Psoas muscle (tissue), 8 donors: Measurements from ENCODE around the gene THBS2. TPM values are rescaled to one million over a fixed set of nuclear protein-coding genes. Genes with fewer than 3 reads are reported as not detected.

Experiments used
- ATAC-seq, 4 donors: fragments of 200-7000 bp; cut with Tn5 transposase; one replicate each; pipeline ENCODE4 v1.9.1; 2020; ENCODE audit warnings: moderate library complexity in 3 of 4, mild to moderate bottlenecking in 2 of 4
- DNase-seq, 2 donors: peaks; one replicate each; pipeline ENCODE4 v3.0.0-alpha.2; 2020
- H3K27ac ChIP-seq: fragments of 200-600 bp; one replicate; pipeline ENCODE4 v1.8.0; 2022
- H3K27me3 ChIP-seq, 3 donors: fragments of 200-600 bp in 1 of 3; one replicate each; pipeline versions ENCODE4 v1.6.1 to v1.8.0; 2013 to 2022; ENCODE audit warnings: low read length in 2 of 3, mild to moderate bottlenecking in 2 of 3, moderate library complexity in 1 of 3; ENCODE audit not compliant: insufficient read depth in 3 of 3
- H3K36me3 ChIP-seq, 2 donors: fragments of 200-600 bp in 1 of 2; one replicate each; pipeline versions ENCODE4 v1.6.1 to v1.8.0; 2013 to 2022; ENCODE audit warnings: low read depth in 1 of 2, mild to moderate bottlenecking in 1 of 2, moderate library complexity in 1 of 2; ENCODE audit not compliant: insufficient read depth in 1 of 2
- H3K4me1 ChIP-seq: fragments of 200-600 bp; one replicate; pipeline ENCODE4 v1.8.0; 2022
- H3K4me3 ChIP-seq: fragments of 200-600 bp; one replicate; pipeline ENCODE4 v1.8.0; 2022; ENCODE audit warnings: mild to moderate bottlenecking
- H3K9me3 ChIP-seq: fragments of 200-600 bp; one replicate; pipeline ENCODE4 v1.8.0; 2022
- CTCF ChIP-seq: fragments of 200-600 bp; IDR thresholded peaks from one replicate; pipeline ENCODE4 v1.8.0; 2022; ENCODE audit warnings: antibody characterized with exemption
- WGBS, 3 donors: extraction: QIAGEN DNeasy Blood & Tissue Kit; methylation state at CpG; one replicate each; pipeline versions ENCODE4 v1.1.6 to v1.1.7; 2013; 5-methylcytosine and 5-hydroxymethylcytosine counted together
- intact Hi-C, 2 donors: fragments of 100-400 bp; cut with DNase I; formaldehyde crosslinking; loops; one replicate each; pipeline versions ENCODE4 v1.11.0 to v1.14.2; 2022
- polyA plus RNA-seq, 3 donors: library from polyadenylated mRNA; stranded (reverse); fragments of 200-250 nt; gene quantifications; one replicate each; pipeline ENCODE4 v1.2.3, GENCODE V29; 2013
- total RNA-seq, 4 donors: library from RNA; stranded (reverse); fragmentation: NEBNext Ultra II Directional in 2 of 4; extraction: Animal tissue kit (Norgen Biotek cat#: 25700) in 2 of 4; gene quantifications; one replicate each; pipeline versions ENCODE4 v1.2.1 to v1.2.4, GENCODE V29; 2021 to 2023
- donor health status: healthy with polysubstance abuse.
- donor health status: DM: no; HTN: no; CAD: no; lungs with moderate emphysema.
- donor health status: Bipolar disorder and iron deficiency.
- donor health status: healthy.
- donor health status: DM: yes; HTN: yes; CAD: no.
- donor health status: DM: no; HTN: no; CAD: no.
- donor health status: DM: no; HTN: no; CAD: no.
- donor health status: DM: yes; HTN: yes; CAD: no.

THBS2 gene
- total and polyA plus RNA-seq, 7 donors, result 0.49 to 9.4 (median 1.6) TPM

GRCh38 chr6:169291646-169292337 is 38.1 kb upstream of the THBS2 start:
- no peak for TF ChIP-seq CTCF
- DNase-seq (no peak), ATAC-seq (no peak)
- Histone ChIP-seq H3K36me3 (no peaks in the 10 kb centered on the region), H3K4me1 (no peaks in the 10 kb centered on the region), H3K9me3 (no peaks in the 10 kb centered on the region), H3K4me3 (no peak overlapping the region), H3K27me3 (peaks cover 0 to 3% (median 3%) of the 10 kb centered on the region in 3 donors), H3K27ac (no peak overlapping the region)
- WGBS, 3 donors, result 87 to 88% (median 88%) methylated on average over 14 of the region's 14 CpGs
- intact Hi-C loops, result no loop called here

- 77 to 83% (median 79%) methylated on average over 9 of the region's 9 CpGs for WGBS, 3 donors
- H3K27ac ChIP-seq, result no peak overlapping the region
- peaks cover 0 to 3% (median 3%) of the 10 kb centered on the region in 3 donors for H3K27me3 ChIP-seq
- no peak overlapping the region for H3K4me3 ChIP-seq
- no peak for TF ChIP-seq CTCF
- H3K9me3 ChIP-seq, result no peaks in the 10 kb centered on the region
- DNase-seq (no peak), ATAC-seq (no peak)
- intact Hi-C loops, result no loop called here
- no peaks in the 10 kb centered on the region for H3K4me1 ChIP-seq
- H3K36me3 ChIP-seq, result no peaks in the 10 kb centered on the region
These were observed 37.5 kb upstream of the THBS2 start for GRCh38 chr6:169291148-169291547.

- ATAC-seq, result peak; percentile 53 to 73 (median 62)
These were observed 36.1 kb upstream of the THBS2 start for GRCh38 chr6:169289619-169290339.

GRCh38 chr6:169289257-169289618 is 35.6 kb upstream of the THBS2 start:
- no peak for DNase-seq
- peak; percentile 27 to 55 (median 36) for ATAC-seq
- Histone ChIP-seq H3K36me3 (no peaks in the 10 kb centered on the region), H3K4me3 (no peak overlapping the region), H3K27me3 (peaks cover 0 to 3% (median 3%) of the 10 kb centered on the region in 3 donors), H3K9me3 (peaks cover 4% of the 10 kb centered on the region), H3K4me1 (no peaks in the 10 kb centered on the region), H3K27ac (peak overlapping the region; percentile 46)
- intact Hi-C loops, result no loop called here
- TF ChIP-seq CTCF, result no peak
- WGBS, 3 donors, result 66 to 74% (median 70%) methylated on average over 5 of the region's 5 CpGs

More at GRCh38 chr6:169289619-169290339, 36.1 kb upstream of the THBS2 start:
- TF ChIP-seq CTCF, result no peak
- Histone ChIP-seq H3K4me1 (no peaks in the 10 kb centered on the region), H3K27me3 (peaks cover 0 to 3% (median 3%) of the 10 kb centered on the region in 3 donors), H3K9me3 (peaks cover 4% of the 10 kb centered on the region), H3K36me3 (no peaks in the 10 kb centered on the region), H3K27ac (peak overlapping the region; percentile 46), H3K4me3 (no peak overlapping the region)
- WGBS, 3 donors, result 54 to 60% (median 55%) methylated on average over 18 of the region's 18 CpGs
- peak; percentile 59 to 64 for DNase-seq
- intact Hi-C loops, result no loop called here
